A172 (cell line): Measurements from ENCODE around the gene AP1AR. TPM values are rescaled to one million over a fixed set of nuclear protein-coding genes. Genes with fewer than 3 reads are reported as not detected.

ENCODE experiments used
- DNase-seq: peaks from one replicate; pipeline ENCODE4 v3.0.0-alpha.2; 2015; ENCODE audit warnings: low spot score
- total RNA-seq: library from RNA; depleted of rRNA; stranded (reverse); fragments of >200 nt; shearing (Covaris generic); gene quantifications from 2 replicates; pipeline ENCODE4 v1.2.3, GENCODE V29; 2014; rRNA removed

AP1AR gene
- total RNA-seq, 1 experiment from 2014 or later: 32.9 TPM

DNA sequence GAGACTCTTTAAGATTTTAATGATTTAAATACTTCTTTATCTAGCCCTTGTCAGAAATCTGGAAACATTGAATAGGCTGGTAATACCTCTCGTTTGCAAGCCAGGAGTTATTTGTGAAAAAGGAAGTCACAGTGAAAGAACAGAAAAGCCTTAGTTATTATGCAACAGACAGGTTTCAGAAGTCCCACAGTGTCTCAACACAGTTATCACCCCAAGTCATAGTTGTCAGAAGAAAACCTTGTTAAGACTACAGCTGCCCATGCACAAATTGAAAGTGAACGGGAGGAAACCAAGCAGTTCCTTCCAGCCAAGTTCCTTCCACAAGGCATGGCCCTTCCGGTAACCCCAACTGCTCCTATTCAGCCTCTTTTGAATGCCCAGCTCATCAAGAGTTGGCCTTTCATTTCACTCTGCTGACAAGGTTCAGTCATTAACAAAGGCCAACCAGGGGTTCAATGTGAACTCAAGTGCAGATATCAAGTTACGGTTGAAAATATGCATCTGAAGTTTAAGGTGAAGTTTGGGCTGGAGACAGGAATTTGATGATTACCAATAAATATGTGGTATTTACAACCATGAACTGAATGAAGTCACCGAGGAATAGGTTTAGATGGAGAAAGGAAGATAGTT, 81.1 kb downstream of the AP1AR start:
- DNase-seq: no peak

DNA sequence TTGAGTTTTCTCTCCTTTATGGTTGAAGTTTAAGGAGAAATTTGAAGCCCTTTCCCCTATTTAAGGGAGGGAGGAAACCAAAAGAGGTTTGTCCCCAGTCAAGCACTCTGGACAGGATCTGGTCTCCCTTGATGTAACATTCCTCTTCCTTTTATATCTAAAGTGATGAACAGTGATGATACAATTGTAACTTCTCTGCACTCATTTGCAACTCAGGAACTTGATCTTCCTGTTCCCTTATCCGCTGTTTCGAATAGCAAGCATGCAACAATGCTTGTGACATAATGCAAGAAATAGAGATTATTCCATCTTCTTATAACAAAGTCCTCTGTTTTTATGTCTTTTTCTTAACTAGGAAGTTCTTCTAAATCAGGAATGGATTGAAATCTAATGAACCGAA, 83.9 kb downstream of the AP1AR start:
- no peak for DNase-seq

DNA sequence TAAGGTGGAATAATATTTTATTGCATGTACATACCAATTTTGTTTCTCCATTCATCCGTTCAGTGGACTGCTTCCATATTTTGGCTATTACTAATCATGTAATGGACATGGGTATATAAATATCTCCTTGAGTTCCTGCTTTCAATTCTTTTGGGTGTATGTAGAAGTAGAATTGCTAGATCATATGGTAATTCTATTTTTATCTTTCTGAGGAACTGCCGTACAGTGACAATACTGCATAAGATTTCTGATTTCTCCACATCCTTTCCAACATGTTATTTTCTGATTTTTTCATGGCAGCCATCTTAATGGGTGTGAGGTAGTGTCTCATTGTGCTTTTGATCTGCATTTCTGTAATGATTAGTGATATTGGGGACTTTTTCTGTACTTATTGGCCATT, 84.8 kb downstream of the AP1AR start:
- DNase-seq: no peak

GRCh38 chr4:112318239-112319142, 86.9 kb downstream of the AP1AR start:
- no peak for DNase-seq

Other genes starting within 250 kb of the AP1AR start
- 0.62 and 0.79 TPM in 2 replicates for gene FAM241A, start 86.3 kb upstream of the AP1AR start, total RNA-seq
- 8.4 and 9.5 TPM in 2 replicates for gene TIFA, start 54.1 kb downstream of the AP1AR start, total RNA-seq
- gene ALPK1, start 65.6 kb downstream of the AP1AR start, total RNA-seq: 8.8 and 11.6 TPM in 2 replicates